ENCODE data around the gene PBX1.

The PBX1 gene

GRCh38 chr1:164569241-164569640 is 10.3 kb downstream of the PBX1 start:
- no peak for TF ChIP-seq CTCF (IDR thresholded peaks at IDR 0.05; ENCODE audit: control insufficient read depth, insufficient read depth, low read depth, low read length, missing control alignments)
- no peak overlapping the region for H3K4me3 ChIP-seq (ENCODE audit: control insufficient read depth, low read depth, low read length)
- DNase-seq (ENCODE audit: low read depth): no peak

- DNase-seq (ENCODE audit: low read depth): no peak
- no peak for TF ChIP-seq CTCF (IDR thresholded peaks at IDR 0.05; ENCODE audit: control insufficient read depth, insufficient read depth, low read depth, low read length, missing control alignments)
- H3K4me3 ChIP-seq (ENCODE audit: control insufficient read depth, low read depth, low read length): no peak overlapping the region
Observed at GRCh38 chr1:164569866-164570265, 10.9 kb downstream of the PBX1 start.

GRCh38 chr1:164571333-164571732 is 12.3 kb downstream of the PBX1 start:
- DNase-seq (ENCODE audit: low read depth): no peak
- no peak for TF ChIP-seq CTCF (IDR thresholded peaks at IDR 0.05; ENCODE audit: control insufficient read depth, insufficient read depth, low read depth, low read length, missing control alignments)
- H3K4me3 ChIP-seq (ENCODE audit: control insufficient read depth, low read depth, low read length): no peak overlapping the region

GRCh38 chr1:164575356-164575886 is 16.4 kb downstream of the PBX1 start:
- H3K4me3 ChIP-seq (ENCODE audit: control insufficient read depth, low read depth, low read length): no peak overlapping the region
- TF ChIP-seq CTCF (IDR thresholded peaks at IDR 0.05; ENCODE audit: control insufficient read depth, insufficient read depth, low read depth, low read length, missing control alignments): no peak
- no peak for DNase-seq (ENCODE audit: low read depth)

- H3K4me3 ChIP-seq (ENCODE audit: control insufficient read depth, low read depth, low read length): no peak overlapping the region
- TF ChIP-seq CTCF (IDR thresholded peaks at IDR 0.05; ENCODE audit: control insufficient read depth, insufficient read depth, low read depth, low read length, missing control alignments): no peak
- DNase-seq (ENCODE audit: low read depth): no peak
Observed at GRCh38 chr1:164576291-164577271, 17.6 kb downstream of the PBX1 start.

- H3K4me3 ChIP-seq (ENCODE audit: control insufficient read depth, low read depth, low read length): no peak overlapping the region
- no peak for TF ChIP-seq CTCF (IDR thresholded peaks at IDR 0.05; ENCODE audit: control insufficient read depth, insufficient read depth, low read depth, low read length, missing control alignments)
- DNase-seq (ENCODE audit: low read depth): no peak
Observed at GRCh38 chr1:164577291-164577690, 18.3 kb downstream of the PBX1 start.
